GM23338 (cell line): Measurements from ENCODE around the gene TCIRG1. TPM values are rescaled to one million over a fixed set of nuclear protein-coding genes. Genes with fewer than 3 reads are reported as not detected.
A peak's percentile ranks its signal among the peaks of the same experiment; 100 is the strongest.

Experiments
- ATAC-seq: fragments of 200-7000 bp; cut with Tn5 transposase; 3 replicates; pipeline ENCODE4 v1.9.1; 2020
- DNase-seq: peaks from one replicate; pipeline ENCODE4 v3.0.0-alpha.2; 2015; ENCODE audit warnings: low spot score
- H2AFZ ChIP-seq: fragments of 200-600 bp; sonication (generic); 2 replicates; pipeline ENCODE4 v1.8.0; 2016; ENCODE audit warnings: antibody characterized with exemption, mild to moderate bottlenecking, moderate library complexity
- H3F3A ChIP-seq: fragments of 200-600 bp; sonication (generic); replicated peaks from 2 replicates; pipeline ENCODE4 v1.8.0; 2017; ENCODE audit warnings: antibody characterized with exemption, mixed run types, low read depth
- H3K27ac ChIP-seq: fragments of 200-600 bp; sonication (generic); 2 replicates; pipeline ENCODE4 v1.6.1; 2016; ENCODE audit warnings: low read depth
- H3K27me3 ChIP-seq: fragments of 200-600 bp; sonication (generic); 2 replicates; pipeline ENCODE4 v1.8.0; 2016; ENCODE audit warnings: mild to moderate bottlenecking, mixed run types, moderate library complexity; ENCODE audit not compliant: insufficient read depth
- H3K36me3 ChIP-seq: fragments of 200-600 bp; sonication (generic); 2 replicates; pipeline ENCODE4 v1.8.0; 2016; ENCODE audit warnings: mild to moderate bottlenecking; ENCODE audit not compliant: insufficient read depth
- H3K4me1 ChIP-seq: fragments of 200-600 bp; sonication (generic); 2 replicates; pipeline ENCODE4 v1.8.0; 2016; ENCODE audit warnings: mild to moderate bottlenecking, moderate library complexity; ENCODE audit not compliant: insufficient read depth
- H3K4me2 ChIP-seq: fragments of 200-600 bp; sonication (generic); 2 replicates; pipeline ENCODE4 v1.7.1; 2017; ENCODE audit warnings: mixed run types
- H3K4me3 ChIP-seq: fragments of 200-600 bp; sonication (generic); 2 replicates; pipeline ENCODE4 v1.6.1; 2016; ENCODE audit warnings: mixed run types
- H3K79me2 ChIP-seq: fragments of 200-600 bp; sonication (generic); replicated peaks from 2 replicates; pipeline ENCODE4 v1.8.0; 2017; ENCODE audit warnings: mild to moderate bottlenecking; ENCODE audit not compliant: insufficient read depth
- H3K9me2 ChIP-seq: fragments of 200-600 bp; sonication (generic); 2 replicates; pipeline ENCODE4 v1.8.0; 2017; ENCODE audit not compliant: insufficient read depth
- H4K20me1 ChIP-seq: fragments of 200-600 bp; sonication (generic); replicated peaks from 2 replicates; pipeline ENCODE4 v1.8.0; 2017; ENCODE audit warnings: mild to moderate bottlenecking; ENCODE audit not compliant: insufficient read depth
- H3K27ac Mint-ChIP-seq: 2 replicates; pipeline ENCODE4 v1.8.0; 2020; ENCODE audit warnings: inconsistent platforms, mild to moderate bottlenecking, moderate library complexity, mixed read lengths
- H3K27me3 Mint-ChIP-seq: 3 replicates; pipeline ENCODE4 v1.8.0; 2022; ENCODE audit warnings: low read depth, mild to moderate bottlenecking, moderate library complexity, mixed read lengths, inconsistent platforms; ENCODE audit not compliant: insufficient read depth, poor library complexity
- H3K36me3 Mint-ChIP-seq: 3 replicates; pipeline ENCODE4 v1.8.0; 2021; ENCODE audit warnings: low read depth, mild to moderate bottlenecking, inconsistent platforms, moderate library complexity, mixed read lengths
- H3K4me1 Mint-ChIP-seq: 3 replicates; pipeline ENCODE4 v1.8.0; 2020; ENCODE audit warnings: mild to moderate bottlenecking, inconsistent platforms, mixed read lengths
- H3K4me3 Mint-ChIP-seq: 3 replicates; pipeline ENCODE4 v1.8.0; 2021; ENCODE audit warnings: moderate library complexity, mild to moderate bottlenecking, inconsistent platforms, mixed read lengths
- H3K9me3 Mint-ChIP-seq: 3 replicates; pipeline ENCODE4 v1.8.0; 2020; ENCODE audit warnings: moderate library complexity, mild to moderate bottlenecking, inconsistent platforms, mixed read lengths
- CREB1 ChIP-seq: fragments of 250-450 bp; sonication (Bioruptor Pico); IDR thresholded peaks from 2 replicates; pipeline ENCODE4 v1.5.0; 2020; ENCODE audit warnings: low read depth, mild to moderate bottlenecking, moderate library complexity
- CTCF ChIP-seq, 2 experiments: fragments of 200-600 bp in 1 of 2; sonication (generic) in 1 of 2; conservative IDR thresholded peaks; 2 replicates each; pipeline versions ENCODE4 v1.5.1 to v1.6.1; 2016 to 2017; ENCODE audit warnings: antibody characterized with exemption in 2 of 2, low read depth in 2 of 2, mild to moderate bottlenecking in 2 of 2, moderate library complexity in 1 of 2
- ETS1 ChIP-seq: IDR thresholded peaks from 2 replicates; pipeline ENCODE4 v1.6.1; 2016; ENCODE audit warnings: antibody characterized with exemption
- NANOG ChIP-seq: IDR thresholded peaks from 2 replicates; pipeline ENCODE4 v1.6.1; 2016; ENCODE audit warnings: antibody characterized with exemption, borderline replicate concordance
- POLR2AphosphoS5 ChIP-seq: IDR thresholded peaks from 2 replicates; pipeline ENCODE4 v1.6.1; 2016; ENCODE audit warnings: antibody characterized with exemption, low read depth
- STAT1 ChIP-seq: IDR thresholded peaks from one replicate; pipeline ENCODE4 v1.6.1; 2016; ENCODE audit warnings: antibody characterized with exemption; ENCODE audit not compliant: unreplicated experiment
- ZNF114 ChIP-seq: fragments of 250-450 bp; sonication (Bioruptor Pico); IDR thresholded peaks from 2 replicates; pipeline ENCODE4 v1.5.0; 2020; ENCODE audit warnings: mild to moderate bottlenecking, moderate library complexity
- ZNF331 ChIP-seq: fragments of 250-450 bp; sonication (Bioruptor Pico); IDR thresholded peaks from 2 replicates; pipeline ENCODE4 v1.5.0; 2020; ENCODE audit warnings: low read depth, mild to moderate bottlenecking, moderate library complexity
- polyA plus RNA-seq: library from polyadenylated mRNA; unstranded; fragments of >200 nt; fragmentation: Nextera tagmentation; extraction: Ambion mirVana; gene quantifications from 2 replicates; pipeline ENCODE4 v1.2.1, GENCODE V29; 2016
- total RNA-seq: library from RNA; depleted of rRNA; stranded (reverse); fragments of >200 nt; shearing (Covaris generic); gene quantifications from 2 replicates; pipeline ENCODE4 v1.2.3, GENCODE V29; 2014

Gene TCIRG1
- total and polyA plus RNA-seq, 2 experiments from 2014 or later: 20.4 to 40.4 TPM

GRCh38 chr11:68044145-68044813, 5.5 kb downstream of the TCIRG1 start:
- H3K4me3 Mint-ChIP-seq: no peak overlapping the region
- ATAC-seq: peak; percentile 10

DNA sequence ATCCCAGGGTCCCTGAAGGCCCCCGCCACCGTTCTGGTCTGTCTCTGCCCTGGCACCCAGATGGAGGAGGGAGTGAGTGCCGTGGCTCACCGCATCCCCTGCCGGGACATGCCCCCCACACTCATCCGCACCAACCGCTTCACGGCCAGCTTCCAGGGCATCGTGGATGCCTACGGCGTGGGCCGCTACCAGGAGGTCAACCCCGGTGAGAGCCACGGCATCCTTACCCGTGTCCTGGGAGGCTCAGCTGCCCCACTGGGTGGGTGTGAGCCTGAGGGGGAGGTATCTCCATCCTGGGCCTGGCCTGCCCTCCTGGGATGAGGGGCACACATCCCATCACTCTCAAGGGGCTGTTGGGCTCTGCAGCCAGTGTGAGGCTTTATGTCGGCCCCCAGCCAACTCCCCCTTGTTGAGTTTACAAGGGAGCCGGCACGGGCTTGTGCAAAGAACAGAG, 6.1 kb downstream of the TCIRG1 start:
- ATAC-seq (no peak), DNase-seq (no peak)
- Histone ChIP-seq H3K9me2 (no peaks in the 10 kb centered on the region), H3K4me2 (no peak overlapping the region), H3K4me3 (no peak overlapping the region), H3F3A (0 out of 2 replicates have a peak, but pooled peaks cover 3% of the 10 kb centered on the region), H3K79me2 (no peaks in the 10 kb centered on the region), H3K27ac (no peak overlapping the region), H3K27me3 (no peaks in the 10 kb centered on the region), H4K20me1 (no peaks in the 10 kb centered on the region), H2AFZ (no peak overlapping the region), H3K36me3 (no peaks in the 10 kb centered on the region), H3K4me1 (peaks cover 8% of the 10 kb centered on the region)
- Mint-ChIP-seq H3K27me3 (peaks cover 7% of the 10 kb centered on the region), H3K27ac (no peak overlapping the region), H3K36me3 (no peaks in the 10 kb centered on the region), H3K9me3 (no peaks in the 10 kb centered on the region), H3K4me1 (peaks cover 4% of the 10 kb centered on the region), H3K4me3 (no peak overlapping the region)
- TF ChIP-seq ETS1 (no peak), ZNF331 (CRISPR knock-in tag) (no peak), ZNF114 (CRISPR knock-in tag) (no peak)

More at GRCh38 chr11:68044145-68044813, 5.5 kb downstream of the TCIRG1 start:
- Histone ChIP-seq H3K4me3 (no peak overlapping the region), H2AFZ (no peak overlapping the region), H3K27ac (no peak overlapping the region), H3K27me3 (no peaks in the 10 kb centered on the region), H3K79me2 (no peaks in the 10 kb centered on the region), H4K20me1 (no peaks in the 10 kb centered on the region), H3K9me2 (no peaks in the 10 kb centered on the region), H3K36me3 (no peaks in the 10 kb centered on the region), H3F3A (0 out of 2 replicates have a peak, but pooled peaks cover 5% of the 10 kb centered on the region), H3K4me2 (no peak overlapping the region), H3K4me1 (peaks cover 12% of the 10 kb centered on the region)
- H3K4me1 Mint-ChIP-seq: peaks cover 7% of the 10 kb centered on the region
- TF ChIP-seq POLR2AphosphoS5: no peak
- no peak for TF ChIP-seq STAT1
- TF ChIP-seq CTCF (conservative IDR thresholded peaks at IDR 0.05; ENCODE audit: low read depth in 2 of 2): peak in 1 of 2 experiments; percentile 39; a peak in 2 of 4 replicates
- TF ChIP-seq CREB1 (CRISPR knock-in tag): no peak
- no peak for TF ChIP-seq NANOG
- H3K9me3 Mint-ChIP-seq: no peaks in the 10 kb centered on the region
- H3K36me3 Mint-ChIP-seq: no peaks in the 10 kb centered on the region
- H3K27me3 Mint-ChIP-seq: peaks cover 8% of the 10 kb centered on the region
- DNase-seq: no peak
- H3K27ac Mint-ChIP-seq: no peak overlapping the region
